PC-3 (cell line): ENCODE data around the gene NDOR1.

Source experiments
- CTCF ChIP-seq: fragments of 300-600 bp; sonication (generic); conservative IDR thresholded peaks from 2 replicates; pipeline ENCODE4 v1.5.1; 2017; ENCODE audit warnings: antibody characterized with exemption, low read depth, mild to moderate bottlenecking, low read length
- EZH2phosphoT487 ChIP-seq: fragments of 300-600 bp; sonication (generic); IDR thresholded peaks from 2 replicates; pipeline ENCODE4 v1.6.1; 2018; ENCODE audit warnings: mild to moderate bottlenecking, antibody characterized with exemption, low read length, borderline replicate concordance

GRCh38 chr9:137198902-137199283, 6.6 kb upstream of the NDOR1 start:
- TF ChIP-seq CTCF (no peak), EZH2phosphoT487 (no peak)
